ENCODE data around the gene BCO1. TPM values are rescaled to one million over a fixed set of nuclear protein-coding genes. Genes with fewer than 3 reads are reported as not detected.

BCO1 gene
- total RNA-seq, 1 donor from 2014 or later = 2.0 TPM

GRCh38 chr16:81266680-81267095, 28.2 kb downstream of the BCO1 start:
- peak overlapping the region; percentile 86 for H3K27ac Mint-ChIP-seq
- H3K4me3 Mint-ChIP-seq = no peak overlapping the region
- TF ChIP-seq CTCF (conservative IDR thresholded peaks at IDR 0.05) = no peak
- H3K9me3 Mint-ChIP-seq = no peaks in the 10 kb centered on the region
- no peak for DNase-seq (ENCODE audit: extremely low spot score, unreplicated experiment)
- H3K36me3 Mint-ChIP-seq = peaks cover 4% of the 10 kb centered on the region
- H3K4me1 Mint-ChIP-seq (ENCODE audit: unreplicated experiment) = peaks cover 7% of the 10 kb centered on the region
- no peaks in the 10 kb centered on the region for H3K27me3 Mint-ChIP-seq

- Mint-ChIP-seq H3K9me3 (no peaks in the 10 kb centered on the region), H3K4me3 (no peak overlapping the region), H3K36me3 (peaks cover 4% of the 10 kb centered on the region), H3K27me3 (no peaks in the 10 kb centered on the region), H3K27ac (no peak overlapping the region), H3K4me1 (ENCODE audit: unreplicated experiment) (peaks cover 7% of the 10 kb centered on the region)
- no peak for TF ChIP-seq CTCF (conservative IDR thresholded peaks at IDR 0.05)
- DNase-seq (ENCODE audit: extremely low spot score, unreplicated experiment) = no peak
Observed at GRCh38 chr16:81268509-81268908, 30.0 kb downstream of the BCO1 start.

- no peak for TF ChIP-seq CTCF (conservative IDR thresholded peaks at IDR 0.05)
- Mint-ChIP-seq H3K27ac (peak overlapping the region; percentile 99), H3K27me3 (no peaks in the 10 kb centered on the region)
Observed at GRCh38 chr16:81273223-81273950, 34.9 kb downstream of the BCO1 start.

GRCh38 chr16:81275064-81275532, 36.6 kb downstream of the BCO1 start:
- Mint-ChIP-seq H3K36me3 (no peaks in the 10 kb centered on the region), H3K27ac (peak overlapping the region; percentile 83), H3K9me3 (peaks cover under 1% of the 10 kb centered on the region), H3K27me3 (no peaks in the 10 kb centered on the region), H3K4me3 (peak overlapping the region; percentile 1), H3K4me1 (ENCODE audit: unreplicated experiment) (peaks cover 6% of the 10 kb centered on the region)
- no peak for TF ChIP-seq CTCF (conservative IDR thresholded peaks at IDR 0.05)
- DNase-seq (ENCODE audit: extremely low spot score, unreplicated experiment) = no peak

More at GRCh38 chr16:81273223-81273950, 34.9 kb downstream of the BCO1 start:
- Mint-ChIP-seq H3K36me3 (peaks cover 3% of the 10 kb centered on the region), H3K4me3 (peak overlapping the region; percentile 31), H3K9me3 (no peaks in the 10 kb centered on the region), H3K4me1 (ENCODE audit: unreplicated experiment) (peaks cover 6% of the 10 kb centered on the region)
- no peak for DNase-seq (ENCODE audit: extremely low spot score, unreplicated experiment)

- no peak for DNase-seq (ENCODE audit: extremely low spot score, unreplicated experiment)
- no peaks in the 10 kb centered on the region for H3K36me3 Mint-ChIP-seq
- peak overlapping the region; percentile 83 for H3K27ac Mint-ChIP-seq
- peak overlapping the region; percentile 1 for H3K4me3 Mint-ChIP-seq
- H3K4me1 Mint-ChIP-seq (ENCODE audit: unreplicated experiment) = peaks cover 6% of the 10 kb centered on the region
- no peaks in the 10 kb centered on the region for H3K27me3 Mint-ChIP-seq
- no peak for TF ChIP-seq CTCF (conservative IDR thresholded peaks at IDR 0.05)
- peaks cover 4% of the 10 kb centered on the region for H3K9me3 Mint-ChIP-seq
Observed at GRCh38 chr16:81275795-81276194, 37.3 kb downstream of the BCO1 start.

Data from type B pancreatic cell (in vitro differentiated cells).